Right renal cortex interstitium (tissue), 3 donors: ENCODE measurements around the gene CHCHD6. TPM values are rescaled to one million over a fixed set of nuclear protein-coding genes. Genes with fewer than 3 reads are reported as not detected.

ENCODE experiments used
- DNase-seq, 3 donors: peaks; one replicate each; pipeline ENCODE4 v3.0.0-alpha.2; 2013; ENCODE audit warnings: low read depth in 3 of 3, low spot score in 2 of 3
- polyA plus RNA-seq, 3 donors: library from polyadenylated mRNA; unstranded; fragments of 120-200 nt; gene quantifications; one replicate each; pipeline ENCODE4 v1.2.1, GENCODE V29; 2013; ENCODE audit not compliant: insufficient read length in 3 of 3

The CHCHD6 gene
- polyA plus RNA-seq, 3 donors, result 17.8 to 21.5 (median 19.5) TPM

DNA sequence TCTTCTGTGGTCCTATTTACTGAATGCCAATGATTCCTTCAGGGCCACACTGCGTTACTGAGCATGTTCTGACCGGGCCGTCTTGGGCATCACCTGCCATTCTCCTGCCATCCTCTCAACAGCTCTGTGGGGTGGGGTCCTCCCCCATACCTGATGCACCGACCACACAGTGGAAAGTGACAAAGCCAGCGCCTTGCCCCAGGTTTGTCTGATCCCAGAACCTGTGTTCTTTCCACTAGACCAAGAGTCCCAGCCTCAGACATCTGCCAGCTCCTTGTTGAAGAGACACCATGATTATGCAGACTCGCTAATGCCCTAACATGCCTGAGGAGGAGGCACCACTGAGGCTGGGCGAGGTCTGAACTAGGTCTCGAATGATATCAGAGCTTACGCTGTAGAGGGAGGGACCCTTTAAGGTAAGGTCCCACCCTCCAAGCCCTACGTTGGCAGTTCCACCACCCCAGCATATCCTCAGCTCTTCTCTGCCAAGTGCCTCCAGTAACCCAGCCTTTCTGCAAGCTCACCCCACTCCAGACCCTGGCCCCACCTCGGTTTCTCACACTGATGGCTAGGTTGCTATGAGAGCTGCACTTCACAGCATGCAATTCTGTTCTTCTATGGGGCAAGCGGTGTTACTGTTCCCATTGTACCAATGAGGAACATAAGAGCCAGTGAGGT is 249.1 kb downstream of the CHCHD6 start:
- no peak for DNase-seq

DNA sequence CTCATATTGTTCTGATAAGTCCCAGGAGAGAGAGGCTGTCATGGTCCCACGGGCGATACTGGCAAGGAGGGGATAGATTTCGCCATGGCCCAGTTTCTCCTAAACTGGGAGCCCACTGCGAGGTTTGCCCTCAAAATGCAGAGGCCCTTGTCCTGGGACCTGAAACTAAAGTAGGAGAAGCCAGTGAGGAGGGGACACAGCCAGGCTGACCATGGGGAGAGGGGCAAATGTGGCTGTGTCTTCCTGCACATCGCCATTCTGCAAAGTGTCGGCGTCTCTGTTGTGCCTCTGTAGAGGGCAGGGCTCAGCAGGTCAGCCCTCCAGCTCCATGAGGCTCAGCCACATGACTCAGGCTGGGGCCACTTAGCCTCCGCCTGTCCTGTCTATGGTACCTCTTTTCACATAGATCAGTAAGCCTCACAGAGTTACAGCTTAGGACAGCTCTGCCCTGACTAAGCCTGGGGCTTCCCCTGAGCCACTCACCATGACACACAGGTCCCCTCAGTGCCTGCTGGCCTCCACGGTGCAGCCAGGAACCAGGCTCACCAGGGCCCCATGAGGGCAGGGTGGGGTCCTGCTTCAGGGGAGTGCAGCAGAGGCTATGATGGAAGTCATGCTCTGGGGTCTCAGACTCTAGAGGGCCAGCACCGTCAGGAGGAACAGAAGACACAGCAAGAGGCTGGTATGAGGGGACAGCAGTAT is 250.3 kb downstream of the CHCHD6 start:
- DNase-seq, result no peak

DNA sequence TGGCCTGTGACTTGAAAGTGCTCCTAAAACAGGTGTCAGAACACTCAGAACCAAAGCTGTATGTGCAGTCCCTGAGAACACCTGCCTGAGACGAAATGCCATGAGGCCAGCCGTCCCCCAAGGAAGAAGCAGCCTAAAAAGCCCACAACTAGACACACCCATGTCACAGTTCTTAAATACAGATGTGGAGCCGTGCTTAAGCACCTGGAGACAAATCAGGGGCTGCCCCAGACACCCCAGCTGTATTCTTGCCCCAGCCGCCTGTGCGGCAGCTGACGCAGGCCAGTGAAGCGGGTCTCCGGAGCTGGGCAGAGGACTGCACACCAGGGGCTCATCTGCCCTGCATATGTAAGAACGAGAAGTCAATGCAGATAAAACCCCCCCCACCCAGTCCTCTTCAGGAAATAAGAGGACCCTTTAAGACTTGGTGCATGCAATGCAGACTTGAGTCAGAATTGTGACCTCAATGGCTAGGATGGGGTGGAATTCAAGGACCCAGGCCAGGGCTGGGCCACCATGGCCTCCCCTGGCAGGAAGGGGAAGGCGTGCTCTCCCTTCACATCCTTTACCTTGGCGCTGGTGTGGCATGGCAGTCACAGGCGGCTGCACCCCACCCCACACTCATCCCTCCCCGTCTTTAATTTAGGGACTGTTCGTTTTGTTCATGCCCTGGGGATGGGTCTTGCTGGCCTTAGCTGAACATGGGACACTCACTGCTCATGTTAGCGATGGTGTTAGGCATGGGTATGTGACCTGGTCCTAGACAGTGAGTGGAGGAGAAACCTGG is 251.2 kb downstream of the CHCHD6 start:
- no peak for DNase-seq

DNA sequence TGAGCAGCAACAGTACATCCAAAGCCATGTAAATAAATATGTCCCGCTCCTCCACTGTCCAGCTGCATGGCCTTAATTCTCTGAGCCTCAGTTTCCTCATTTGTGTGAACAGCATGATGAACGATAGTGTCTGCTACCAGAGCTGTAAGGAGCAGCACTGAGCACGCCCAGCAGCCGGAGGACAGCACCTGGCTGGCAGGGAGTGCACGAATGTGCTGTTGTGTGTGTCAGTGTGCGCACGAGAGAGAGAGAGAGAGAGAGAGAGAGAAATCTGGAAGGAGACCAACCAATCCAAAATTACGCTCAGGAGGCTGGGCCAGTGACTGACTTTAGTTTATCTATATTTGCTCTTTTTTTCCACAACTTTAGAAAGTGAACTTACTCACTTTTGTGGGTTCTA is 252.3 kb downstream of the CHCHD6 start:
- no peak for DNase-seq

DNA sequence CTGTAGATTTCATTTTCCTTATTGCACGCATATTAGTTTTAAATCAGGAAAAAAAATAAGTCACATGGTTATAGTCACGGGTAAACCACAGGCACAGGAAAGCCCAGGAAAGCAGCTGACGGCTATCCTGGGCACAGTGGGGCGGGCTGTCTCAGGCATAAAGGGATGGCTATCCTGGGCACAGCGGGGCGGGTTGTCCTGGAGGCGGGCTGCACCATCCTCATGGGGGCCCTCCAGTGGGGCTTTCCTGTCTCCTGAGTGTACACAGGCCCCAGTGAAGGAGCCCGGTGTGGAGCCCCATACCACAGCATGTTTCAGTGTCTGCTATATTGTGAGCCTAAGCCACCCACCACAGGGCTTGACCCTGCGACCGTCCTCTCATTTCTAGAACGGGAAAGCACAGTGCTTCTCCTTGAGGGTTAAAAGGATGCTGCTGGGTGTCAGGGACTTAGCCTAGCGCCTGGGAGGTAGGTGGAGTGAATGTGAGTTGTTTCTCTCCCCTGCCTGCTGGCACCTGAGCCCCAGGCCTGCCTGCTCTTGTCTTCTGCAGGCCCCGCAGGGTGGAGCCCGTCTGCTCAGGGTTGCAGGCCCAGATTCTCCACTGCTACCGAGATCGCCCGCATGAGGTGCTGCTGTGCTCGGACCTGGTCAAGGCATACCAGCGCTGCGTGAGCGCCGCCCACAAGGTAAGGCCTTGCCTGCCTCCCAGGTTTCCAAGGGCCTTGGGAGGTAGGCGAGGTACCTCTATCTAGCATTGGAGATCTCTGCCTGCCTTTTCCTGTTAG is 253.0 kb downstream of the CHCHD6 start:
- DNase-seq, result no peak

DNA sequence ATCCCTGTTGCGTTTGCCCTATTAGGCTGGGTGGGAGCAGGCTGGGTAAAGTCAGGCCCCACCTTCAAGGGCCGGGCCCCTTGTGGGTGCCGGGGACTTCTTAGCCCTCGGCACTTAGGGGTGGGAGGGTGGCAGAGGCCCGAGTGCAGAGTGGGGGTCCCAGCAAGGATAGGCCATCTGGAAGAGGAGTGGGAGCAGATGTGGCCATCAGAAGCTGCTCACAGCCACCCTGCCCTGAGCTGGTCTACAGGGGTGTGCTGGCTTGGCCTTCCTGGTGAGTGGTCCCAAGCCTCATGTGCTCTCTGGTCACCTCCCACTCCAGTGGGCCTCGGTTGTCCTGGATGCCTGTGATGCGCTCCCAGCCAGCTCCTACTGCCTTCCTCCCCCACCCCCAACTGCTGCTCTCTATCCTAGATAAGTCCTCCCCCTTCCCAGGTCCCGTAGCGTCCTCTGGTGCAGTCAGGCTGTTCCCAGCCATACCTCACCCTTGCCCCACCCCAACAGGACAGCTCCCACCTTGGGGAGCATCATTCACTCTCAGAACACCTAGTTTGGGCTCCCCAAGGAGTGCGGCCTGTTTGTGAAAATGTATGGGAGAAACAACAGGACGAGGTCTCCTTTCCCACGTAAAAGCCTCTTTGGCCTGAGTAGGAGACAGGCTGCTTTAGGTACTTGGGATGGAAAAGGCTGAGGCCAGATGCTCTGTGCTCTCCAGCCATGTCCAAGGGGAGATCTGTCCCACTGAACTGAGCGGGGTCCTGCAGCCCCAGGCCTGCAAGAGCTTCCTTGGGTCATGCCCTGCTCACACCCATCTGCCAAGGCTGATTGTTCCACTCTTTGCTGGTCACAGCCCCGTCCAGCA is 254.0 kb downstream of the CHCHD6 start:
- DNase-seq, result no peak

DNA sequence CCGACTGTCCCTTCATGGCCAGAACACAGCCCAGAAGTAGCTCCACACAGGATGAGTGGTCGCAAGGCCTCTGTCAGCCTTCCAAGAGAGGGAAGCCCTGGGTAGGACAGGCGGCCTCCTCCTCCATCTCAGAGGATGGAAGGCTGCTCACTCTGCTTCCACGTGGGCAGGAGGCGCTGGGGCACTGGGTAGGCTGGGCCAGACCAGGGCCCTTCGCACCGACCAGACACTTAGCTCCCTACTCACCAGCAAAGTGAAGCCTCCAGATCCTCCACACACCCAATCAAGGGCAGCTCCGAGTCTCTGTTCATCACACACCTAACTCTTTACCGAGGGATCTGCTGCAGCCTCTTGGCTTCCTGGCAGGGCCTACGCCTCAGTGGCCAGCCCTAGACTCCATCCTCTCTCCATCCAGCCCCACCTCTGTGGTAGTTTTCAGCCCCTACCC is 254.6 kb downstream of the CHCHD6 start:
- no peak for DNase-seq

DNA sequence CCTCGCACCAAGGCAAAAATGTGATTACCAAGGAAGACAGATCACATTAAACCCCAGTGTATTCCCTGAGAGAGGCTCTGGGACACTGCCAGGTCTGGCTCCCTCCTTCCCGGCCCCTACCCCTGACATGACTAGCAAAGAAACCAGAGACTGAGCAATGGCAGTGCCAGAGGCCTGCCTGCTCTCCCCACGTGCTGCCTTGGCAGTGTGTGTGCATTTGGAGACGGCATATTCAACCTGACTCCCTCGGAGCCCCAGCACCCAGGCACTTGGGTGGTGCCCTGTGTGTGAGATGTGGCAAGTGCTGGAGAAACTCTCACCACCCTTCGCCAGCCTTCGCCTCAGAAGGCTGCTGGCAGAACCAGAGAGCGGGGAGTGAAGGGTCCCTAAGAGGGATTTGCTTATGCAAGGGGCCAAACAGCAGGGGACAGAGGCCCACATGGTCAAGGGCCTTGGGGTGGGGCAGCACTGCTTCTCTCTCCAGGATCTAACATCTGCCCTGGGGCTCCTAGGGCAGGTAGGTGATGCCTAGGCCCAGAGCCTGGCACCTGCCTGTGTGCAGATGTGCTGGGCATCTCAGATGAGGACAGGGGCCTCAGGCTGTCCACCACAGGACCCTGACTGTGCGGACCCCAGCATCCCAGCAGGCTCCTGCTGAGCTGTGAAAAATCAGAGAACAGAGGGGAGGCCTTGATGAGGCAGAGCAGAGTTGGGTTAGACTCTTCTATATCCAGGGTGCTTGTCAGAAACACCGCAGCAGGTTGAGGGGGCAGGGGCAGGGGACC is 255.3 kb downstream of the CHCHD6 start:
- no peak for DNase-seq

DNA sequence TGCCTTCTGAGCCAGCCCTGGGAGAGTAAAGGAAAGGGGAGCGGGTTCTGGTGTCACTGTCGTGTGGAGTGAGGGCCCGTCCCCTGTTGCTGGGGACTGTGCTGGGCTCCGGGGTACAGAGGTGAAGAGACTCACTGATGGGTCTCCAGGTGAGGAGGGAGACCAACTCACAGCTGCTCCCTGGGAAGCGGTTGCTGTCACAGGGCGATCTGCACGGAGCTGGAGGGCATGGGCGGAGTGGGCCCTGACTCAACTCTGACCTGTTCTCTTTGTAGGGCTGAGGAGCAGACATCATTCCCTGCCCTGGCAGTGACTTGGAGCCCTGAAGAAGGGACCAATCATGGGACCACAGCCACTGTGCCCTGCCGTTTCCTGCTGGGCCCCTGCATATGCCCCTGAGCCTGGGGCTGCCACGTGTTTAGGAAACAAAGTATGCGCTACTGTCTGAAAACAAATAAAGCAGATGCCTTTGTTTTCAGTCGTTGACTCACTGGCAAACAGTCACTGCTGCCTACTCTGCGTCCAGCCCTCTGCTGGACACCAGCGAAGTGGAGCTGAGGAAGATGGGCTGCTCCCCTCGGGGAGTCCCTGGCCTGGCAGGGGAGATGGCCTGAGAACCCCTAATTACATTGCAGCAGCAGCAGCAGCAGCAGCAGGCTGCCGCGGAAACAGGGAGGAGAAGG is 256.0 kb downstream of the CHCHD6 start:
- no peak for DNase-seq

DNA sequence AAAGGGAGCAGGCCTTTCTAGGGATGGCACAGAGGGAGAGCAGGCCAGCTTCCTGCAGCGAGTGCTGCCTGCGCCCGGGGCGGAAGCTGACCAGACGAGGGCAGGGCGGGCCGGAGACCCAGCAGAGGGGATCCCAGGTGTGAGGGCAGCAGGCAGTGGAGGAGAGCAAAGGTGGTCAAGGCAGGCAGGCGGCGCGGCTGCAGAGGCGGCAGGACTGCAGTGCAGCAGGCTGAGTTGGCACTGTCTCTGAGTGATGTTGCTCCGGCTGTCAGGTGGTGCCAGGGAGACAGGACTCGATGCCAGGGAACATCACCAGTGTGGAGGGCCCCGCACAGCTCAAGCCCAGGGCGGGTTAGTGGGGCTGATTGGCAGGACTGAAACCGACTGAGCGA is 256.6 kb downstream of the CHCHD6 start:
- no peak for DNase-seq

DNA sequence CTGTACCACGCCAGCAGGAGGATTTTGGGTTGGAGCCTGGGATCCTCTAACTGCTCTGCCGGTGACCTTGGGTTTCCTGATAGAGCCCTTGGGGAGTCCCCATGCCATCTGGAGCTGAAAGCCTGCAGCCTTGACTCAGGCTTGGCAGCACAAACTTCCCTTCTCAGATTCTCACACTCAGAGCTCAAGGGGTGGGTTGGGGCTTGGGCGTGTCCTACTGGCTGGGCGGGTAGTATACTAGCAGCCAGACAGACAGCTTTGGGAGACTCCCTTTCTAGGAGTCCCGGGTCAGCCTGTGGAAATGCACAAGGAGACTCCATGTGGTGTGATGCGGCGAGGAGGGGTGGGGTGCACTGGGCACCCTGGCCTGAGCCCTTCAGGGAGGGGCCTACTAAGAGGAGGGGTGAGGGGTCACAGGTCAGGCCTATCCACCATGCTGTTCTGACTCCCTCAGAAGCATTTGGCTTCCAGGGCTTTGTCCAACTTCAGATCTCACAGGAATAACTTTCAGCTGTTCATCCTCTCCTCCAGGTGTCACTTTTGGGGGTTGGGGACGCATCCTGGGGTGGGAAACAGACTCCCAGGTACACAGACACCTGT is 257.3 kb downstream of the CHCHD6 start:
- DNase-seq, result no peak

DNA sequence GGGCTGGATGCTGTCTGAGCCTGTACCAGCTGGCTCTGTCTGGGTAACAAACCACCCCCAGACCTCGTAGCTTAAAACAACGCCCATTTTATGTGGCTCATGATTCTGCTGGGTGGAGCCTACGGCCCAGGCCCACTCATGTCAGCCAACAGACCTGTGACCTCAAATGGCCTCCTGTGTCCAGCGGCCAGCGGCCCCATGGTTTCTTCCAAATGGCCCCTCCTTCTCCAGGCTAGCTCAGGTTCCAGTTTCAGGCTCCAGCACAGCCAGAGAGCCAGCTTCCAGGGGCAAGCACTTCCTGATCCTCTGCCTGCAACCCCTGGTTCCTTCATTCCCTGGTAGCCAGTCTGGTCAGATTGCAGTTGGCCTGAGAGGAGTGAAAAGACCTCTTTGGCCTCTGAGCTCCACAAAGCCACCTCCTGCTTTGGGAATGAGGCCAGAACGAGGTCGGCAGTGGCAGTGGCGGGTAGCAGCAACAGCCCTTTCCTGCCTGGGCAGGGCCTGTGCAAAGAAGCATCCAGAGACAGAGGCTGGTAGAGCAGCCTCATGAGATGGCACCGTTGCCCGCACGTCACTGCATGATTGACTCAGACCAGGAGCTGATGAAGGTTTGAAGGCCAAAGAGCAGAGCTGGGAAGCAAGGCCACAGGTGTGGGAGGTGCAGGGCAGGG is 257.9 kb downstream of the CHCHD6 start:
- no peak for DNase-seq

DNA sequence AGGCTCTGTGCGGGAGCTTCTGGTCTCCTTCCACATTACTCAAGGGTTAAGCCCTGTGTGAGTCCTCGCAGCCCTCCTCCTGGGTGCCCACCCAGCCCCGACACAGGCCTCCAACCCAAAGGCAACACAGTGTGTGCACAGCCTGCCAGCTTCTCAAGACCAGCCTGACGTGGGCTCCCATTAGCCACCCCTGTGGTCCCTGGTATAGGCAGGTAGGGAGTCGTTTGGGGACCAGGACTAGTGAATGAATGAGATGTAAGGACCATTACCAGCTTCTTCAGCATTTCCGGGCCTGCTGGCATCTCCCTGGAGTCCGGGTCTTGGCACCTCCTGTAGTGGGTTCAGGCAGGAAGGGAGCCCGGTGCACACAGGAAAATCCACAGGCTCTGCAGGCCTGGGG is 258.7 kb downstream of the CHCHD6 start:
- DNase-seq, result no peak

DNA sequence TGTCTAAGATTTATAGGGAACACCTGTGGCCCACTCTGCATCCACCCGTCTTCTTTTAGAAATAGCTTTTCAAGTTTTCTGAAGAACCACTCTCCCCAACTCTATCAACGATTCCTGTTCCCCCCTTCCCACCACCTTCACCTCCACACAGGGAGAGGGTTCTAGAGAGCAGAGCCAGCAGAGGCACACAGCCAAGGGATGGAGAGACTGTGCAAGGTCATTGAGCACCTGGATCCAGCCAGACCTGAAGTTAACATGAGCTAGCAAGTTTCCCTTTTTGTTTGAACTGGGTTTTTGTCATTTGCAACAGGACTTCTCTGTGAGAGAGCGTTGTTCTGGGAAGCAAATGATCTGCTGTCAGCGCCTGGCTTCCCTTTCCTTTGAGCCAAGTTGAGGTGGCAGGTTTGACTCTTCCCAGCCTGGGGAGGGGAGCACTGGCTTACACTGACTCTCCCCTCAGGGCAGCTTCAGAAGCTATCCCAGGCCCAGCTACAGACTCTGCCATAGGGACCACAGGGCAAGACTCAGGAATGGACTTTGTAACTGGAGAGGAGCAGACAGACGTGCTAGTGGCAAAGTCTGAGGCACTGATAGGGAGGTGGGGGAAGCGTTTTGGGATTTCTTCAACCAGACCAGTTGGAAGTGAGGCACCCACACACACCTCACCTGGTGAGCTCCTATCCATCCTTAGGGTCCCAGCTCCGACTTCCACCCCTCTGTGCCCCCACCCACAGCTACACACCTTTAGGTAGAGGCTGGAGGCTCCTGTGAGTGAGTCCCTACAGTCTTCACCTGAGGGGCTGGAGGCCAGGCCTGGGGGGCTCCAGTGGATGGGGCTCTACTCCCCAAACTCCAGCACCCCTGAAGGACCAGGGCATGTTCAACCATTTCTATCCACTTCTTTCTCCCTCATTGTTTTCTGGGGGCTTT is 259.5 kb downstream of the CHCHD6 start:
- no peak for DNase-seq

DNA sequence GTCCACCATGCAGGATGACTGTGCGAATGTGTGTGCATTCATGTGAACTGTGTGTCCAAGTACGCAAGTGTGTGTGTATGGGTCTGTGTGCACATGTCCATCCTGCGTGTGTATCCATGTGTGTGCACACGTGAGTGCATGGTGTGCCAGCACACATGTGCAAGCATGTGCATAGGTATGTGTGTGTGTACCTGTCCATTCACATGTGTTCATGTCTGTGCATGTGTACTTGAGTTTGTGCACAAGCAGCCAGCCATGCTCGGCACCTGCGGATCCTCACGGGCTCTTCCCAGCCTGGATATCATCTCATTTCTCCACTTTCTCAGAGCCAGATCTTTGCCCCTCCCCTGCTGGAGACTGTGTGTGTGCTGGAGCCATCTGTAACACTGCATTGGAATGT is 260.2 kb downstream of the CHCHD6 start:
- no peak for DNase-seq

DNA sequence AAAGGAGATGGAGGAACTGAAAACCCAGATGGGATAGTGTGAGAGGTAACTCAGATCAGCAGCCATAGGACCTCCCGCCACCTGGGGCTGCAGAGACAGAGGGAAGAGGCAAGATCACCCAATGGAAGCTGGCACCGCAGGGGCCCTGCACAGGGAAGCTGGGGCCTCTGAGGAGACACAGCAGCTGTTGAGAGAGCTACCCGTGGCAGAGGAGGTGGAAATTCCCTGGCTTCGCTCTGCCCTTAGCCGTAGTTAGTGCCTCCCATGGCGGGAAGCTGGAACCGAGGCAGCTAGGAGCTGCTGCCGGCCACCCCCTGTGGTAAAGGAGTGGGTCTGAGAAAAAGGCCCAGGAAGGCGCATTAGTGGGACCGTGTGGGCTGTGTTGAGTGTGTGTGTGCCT is 260.9 kb downstream of the CHCHD6 start:
- DNase-seq, result no peak
